Stimulated activated CD8-positive, alpha-beta memory T cell treated with anti-CD3 and anti-CD28 coated beads, Interleukin-12 subunit alpha, Interleukin-12 subunit beta, amount 100 ng/mL, for 24 hours (primary cell): Measurements from ENCODE around the gene DEFB113.
"Not testable (repeated sequence)": the region's sequence is repeated elsewhere in the genome, so short reads cannot be mapped to it uniquely, and the experiment has no call there.

Experiments used
- DNase-seq: peaks from one replicate; pipeline ENCODE4 v3.0.0-alpha.2; 2020; ENCODE audit errors: extremely low read depth

Gene DEFB113

DNA sequence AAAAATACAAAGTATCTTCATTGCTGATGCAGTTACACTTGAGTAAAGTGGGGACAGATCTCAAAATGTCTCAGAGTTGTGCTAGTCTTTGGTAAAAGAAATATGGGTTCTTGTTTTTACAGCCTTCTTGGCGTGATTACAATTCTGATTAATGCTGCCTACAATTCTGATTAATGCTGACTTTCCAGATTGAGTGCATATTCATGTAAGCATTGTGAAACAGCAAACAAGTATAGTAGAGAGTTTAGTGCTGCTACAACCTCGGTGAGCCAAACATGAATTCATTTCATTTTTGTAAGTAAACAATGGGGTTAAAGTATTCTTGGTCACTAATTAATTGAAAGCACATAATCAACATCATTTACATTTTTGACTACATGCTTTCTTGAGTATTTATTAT, at the start of gene DEFB113:
TSS of gene DEFB113 (minus strand) at position 21 of the 400 bp plus-strand sequence. CDS start at position 21, 0 bp downstream.
- DNase-seq: no peak

DNA sequence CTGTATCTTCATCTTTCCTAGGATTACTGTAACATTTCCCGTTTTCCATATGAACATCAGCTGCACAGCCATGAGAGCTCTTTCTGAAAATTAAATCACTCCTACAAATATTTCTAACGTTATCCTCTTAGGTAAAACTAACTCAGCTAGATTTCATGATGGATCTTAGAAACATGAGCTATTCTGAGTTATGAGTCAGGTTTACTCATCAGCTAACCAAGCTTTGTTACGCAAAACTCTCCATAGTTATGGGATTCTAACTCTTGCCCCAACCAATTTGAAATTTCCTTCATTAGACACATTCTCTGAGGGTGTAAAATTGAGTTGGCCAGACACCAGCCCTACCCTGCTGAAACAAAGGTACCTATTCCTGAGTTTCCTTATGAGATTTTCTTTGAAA, 38.4 kb upstream of the DEFB113 start:
- DNase-seq: no peak

GRCh38 chr6:50003139-50003538, 33.7 kb upstream of the DEFB113 start:
- DNase-seq: no peak

DNA sequence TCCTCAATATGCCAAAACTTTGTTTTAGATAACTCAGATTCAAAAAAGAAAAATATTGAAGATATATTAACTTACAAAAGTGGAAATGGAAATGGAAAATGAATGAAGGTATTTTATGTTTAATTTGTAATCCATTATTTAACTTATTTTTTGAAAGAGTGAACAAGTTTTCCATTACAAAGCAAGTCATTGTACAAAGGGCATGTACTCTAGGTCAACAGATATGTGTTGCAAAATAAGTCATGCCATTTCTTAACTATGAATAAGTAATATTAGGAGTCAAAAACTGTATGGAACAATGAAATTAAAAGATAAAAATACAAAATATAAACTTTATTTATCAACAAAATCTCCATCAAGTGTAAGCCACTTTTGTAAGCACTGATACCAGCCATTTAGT, 25.9 kb upstream of the DEFB113 start:
- DNase-seq: no peak

GRCh38 chr6:49988900-49989299, 19.5 kb upstream of the DEFB113 start:
- no peak for DNase-seq

DNA sequence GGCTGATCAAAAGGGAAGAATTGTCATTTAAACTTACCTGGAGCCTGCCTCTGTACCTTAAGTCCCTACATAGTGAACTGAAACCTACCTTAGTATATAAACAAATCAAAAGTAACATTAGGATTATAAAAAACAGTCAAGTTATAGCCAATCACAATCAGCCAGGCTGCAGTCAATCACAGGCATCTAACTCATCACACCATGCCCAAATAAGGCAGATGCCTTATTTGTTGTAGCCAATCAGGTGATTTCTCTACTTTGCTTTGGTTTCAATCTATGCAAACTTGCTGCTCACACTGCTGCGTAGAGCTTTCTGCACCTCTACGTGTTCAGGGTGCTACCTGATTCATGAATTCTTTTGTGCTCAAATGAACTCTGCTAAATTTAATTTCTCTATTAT, 18.3 kb upstream of the DEFB113 start:
- no peak for DNase-seq

DNA sequence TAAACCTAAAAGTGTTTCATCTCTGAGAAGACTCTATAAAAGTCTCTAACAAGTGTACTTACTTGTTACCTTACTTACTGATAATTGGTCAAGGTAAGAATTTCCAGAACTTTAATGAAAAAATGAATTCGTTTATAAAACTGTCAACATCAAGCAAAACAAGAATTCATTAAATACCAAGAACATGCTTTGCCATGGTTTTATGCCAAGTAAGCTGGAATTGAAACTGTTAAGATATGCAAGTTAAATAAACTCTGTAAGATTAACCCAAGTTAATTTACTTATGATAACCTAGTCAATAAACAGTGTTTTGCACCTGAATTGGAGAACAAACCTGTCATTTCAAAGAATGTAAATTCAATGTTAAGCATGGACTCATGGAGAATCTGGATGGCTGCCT, 17.1 kb upstream of the DEFB113 start:
- DNase-seq: no peak

GRCh38 chr6:49982046-49982445, 12.6 kb upstream of the DEFB113 start:
- no peak for DNase-seq

DNA sequence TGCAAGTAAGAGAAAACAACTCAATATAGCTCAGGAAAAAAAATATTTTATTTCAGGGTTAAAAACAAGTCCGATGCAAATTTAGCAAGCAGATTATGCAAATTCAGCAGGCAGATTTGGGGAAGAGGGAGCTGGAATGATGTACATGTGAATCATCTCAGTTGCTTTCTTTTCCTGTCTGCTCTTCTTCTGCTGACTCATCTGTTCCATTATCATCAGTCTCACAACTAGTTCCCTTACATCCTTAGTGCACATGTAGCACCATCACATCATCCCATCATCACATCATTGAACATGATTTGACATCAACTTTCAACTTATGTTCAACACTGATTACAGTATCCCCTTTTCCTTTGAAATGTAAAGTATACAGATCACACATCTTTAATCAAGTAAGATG, 11.5 kb upstream of the DEFB113 start:
- no peak for DNase-seq

GRCh38 chr6:49979584-49979983, 10.2 kb upstream of the DEFB113 start:
- DNase-seq: no peak

- DNase-seq: no peak
Observed at GRCh38 chr6:49978332-49979226, 9.2 kb upstream of the DEFB113 start.

- no peak for DNase-seq
Observed at GRCh38 chr6:49966823-49967222, 2.6 kb downstream of the DEFB113 start.

DNA sequence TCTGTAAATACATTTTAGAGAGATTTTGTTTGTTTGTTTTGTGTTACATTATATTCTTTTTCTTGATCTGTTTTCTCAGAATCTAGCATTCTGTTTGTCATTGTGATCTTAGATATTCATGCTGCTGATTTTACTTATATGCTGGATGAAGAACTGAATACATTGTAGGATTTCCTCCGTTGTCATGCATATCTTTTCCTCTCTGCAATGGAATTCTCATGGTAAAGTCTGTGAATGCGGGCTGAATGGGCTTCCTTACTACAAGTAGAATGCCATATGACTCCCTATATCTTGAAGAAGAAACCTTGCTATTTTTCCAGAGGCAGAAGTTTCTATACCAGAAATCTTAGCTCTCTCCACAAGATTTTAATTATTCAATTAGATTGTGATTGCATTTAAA, 3.1 kb downstream of the DEFB113 start:
- no peak for DNase-seq

- no peak for DNase-seq
Observed at GRCh38 chr6:49964064-49964463, 5.4 kb downstream of the DEFB113 start, which contains the start of gene DEFB114. TSS of gene DEFB114 (minus strand) at chr6:49964164. CDS start at chr6:49964105, 59 bp downstream.

DNA sequence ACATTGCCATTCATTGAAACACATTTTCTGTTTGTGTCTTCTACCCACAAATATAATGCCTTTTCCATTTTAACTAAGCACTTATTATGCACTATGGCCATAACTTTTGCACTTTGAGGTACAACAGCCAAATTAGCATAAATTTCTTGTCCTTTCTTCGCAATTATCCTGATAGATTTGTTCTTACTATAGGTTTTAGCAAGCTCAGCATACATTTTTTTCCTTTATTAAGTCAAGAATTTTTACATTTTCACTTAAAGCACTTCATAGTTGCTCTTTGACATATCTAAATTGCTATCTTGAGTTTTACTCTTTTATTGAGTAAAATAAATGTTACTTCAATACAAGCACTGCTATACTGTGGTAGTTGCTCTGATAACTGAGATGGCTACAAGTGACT, 11.2 kb downstream of the DEFB113 start:
- DNase-seq: no peak

DNA sequence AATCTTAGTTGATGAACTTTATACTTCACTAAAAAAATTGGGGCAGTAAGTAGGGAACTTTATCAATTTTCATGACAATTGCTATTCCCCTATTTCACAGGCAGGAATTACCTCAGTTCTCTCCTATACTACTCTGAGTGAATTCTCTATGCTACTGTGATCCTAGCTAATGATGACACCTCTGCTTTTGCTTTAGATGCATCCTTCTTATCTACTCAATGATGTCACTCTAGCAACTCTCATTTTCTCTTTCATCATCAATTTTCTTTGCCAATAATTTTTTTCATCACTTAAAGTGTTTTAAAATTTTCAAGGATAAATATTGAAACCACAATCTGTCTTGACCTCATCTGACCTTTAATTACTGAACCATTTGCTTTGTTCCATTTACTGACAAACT, 13.6 kb downstream of the DEFB113 start:
- DNase-seq: no peak

DNA sequence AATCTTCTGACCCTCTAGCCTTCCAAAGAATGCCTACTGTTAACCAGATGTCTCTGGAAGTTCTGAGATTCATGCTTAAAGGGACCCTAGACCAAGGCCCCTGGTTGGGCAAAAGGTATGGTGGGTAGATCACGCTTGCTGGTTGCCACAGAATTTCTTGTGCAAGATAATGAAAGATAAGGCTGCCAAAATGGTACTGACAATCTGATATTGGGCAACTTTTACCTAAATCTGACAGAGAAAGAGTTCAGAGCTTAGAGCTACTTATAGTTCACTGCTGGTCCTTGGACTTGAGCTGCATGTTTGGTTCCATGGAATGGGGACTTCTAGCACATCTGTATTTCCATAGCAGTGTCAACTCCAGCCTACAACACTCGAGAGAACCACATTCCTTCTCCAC, 17.5 kb downstream of the DEFB113 start:
- no peak for DNase-seq

DNA sequence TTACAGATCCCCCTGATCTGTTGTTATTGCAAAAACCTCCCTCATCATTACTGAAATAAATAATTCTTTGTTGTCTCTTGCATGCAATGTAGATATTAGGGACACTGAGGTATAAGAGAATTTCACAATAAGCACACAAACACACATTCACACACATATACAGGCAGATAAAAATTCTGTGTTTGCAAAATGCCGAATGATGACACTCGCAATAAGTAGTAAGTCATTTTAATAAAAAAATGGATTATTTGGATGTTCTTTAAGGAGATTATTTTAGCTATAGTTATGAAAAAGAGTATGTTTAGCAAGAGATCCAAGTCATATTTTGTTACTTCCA, 19.0 kb downstream of the DEFB113 start:
- DNase-seq: no peak

DNA sequence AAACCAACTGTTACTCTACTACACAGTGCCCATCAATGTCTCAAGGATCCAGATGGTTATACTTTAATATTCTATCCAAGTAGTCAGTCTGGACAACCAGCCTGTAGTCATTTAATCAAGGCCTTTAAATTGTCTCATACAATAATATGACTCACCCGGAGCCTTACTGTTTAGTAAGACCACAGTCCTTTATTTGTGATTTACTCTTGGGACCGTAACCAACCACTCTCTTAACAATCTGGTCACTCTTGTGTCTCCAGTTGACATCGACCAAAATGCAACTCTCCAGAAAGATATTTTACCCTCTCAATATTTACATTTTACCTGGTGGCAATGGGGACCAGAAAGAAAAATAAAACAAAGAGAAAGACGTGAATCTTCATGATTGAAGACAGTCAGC, 20.4 kb downstream of the DEFB113 start:
- DNase-seq: no peak

GRCh38 chr6:49946835-49947234, 22.6 kb downstream of the DEFB113 start:
- DNase-seq: no peak

- not testable (repeated sequence) for DNase-seq
Observed at GRCh38 chr6:49944068-49944467, 25.4 kb downstream of the DEFB113 start.

DNA sequence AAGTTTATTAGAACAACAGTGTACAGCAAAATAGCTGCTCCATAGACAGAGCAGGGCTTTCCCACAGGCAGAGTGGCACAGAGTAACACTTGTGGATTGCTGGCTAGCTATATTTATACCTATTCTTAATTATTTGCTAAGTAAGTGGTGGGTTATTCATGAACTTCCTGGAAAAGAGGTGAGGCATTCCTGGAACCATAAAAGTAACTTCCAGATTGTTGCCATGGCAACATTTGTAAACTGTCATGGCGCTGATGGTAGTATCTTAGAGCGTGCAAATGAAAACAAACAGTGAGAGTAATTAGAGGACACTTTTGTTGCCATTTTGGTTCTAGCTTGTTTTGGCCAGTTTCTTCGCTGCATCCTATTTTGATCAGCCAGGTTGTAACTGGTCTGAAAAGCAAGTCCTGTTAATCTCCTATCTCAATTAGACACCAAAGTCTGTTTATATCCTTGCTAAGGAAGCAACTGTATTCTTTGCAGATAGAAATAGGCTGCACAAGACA, 29.4 kb downstream of the DEFB113 start:
- DNase-seq: no peak

GRCh38 chr6:49937811-49938210, 31.6 kb downstream of the DEFB113 start:
- DNase-seq: no peak

DNA sequence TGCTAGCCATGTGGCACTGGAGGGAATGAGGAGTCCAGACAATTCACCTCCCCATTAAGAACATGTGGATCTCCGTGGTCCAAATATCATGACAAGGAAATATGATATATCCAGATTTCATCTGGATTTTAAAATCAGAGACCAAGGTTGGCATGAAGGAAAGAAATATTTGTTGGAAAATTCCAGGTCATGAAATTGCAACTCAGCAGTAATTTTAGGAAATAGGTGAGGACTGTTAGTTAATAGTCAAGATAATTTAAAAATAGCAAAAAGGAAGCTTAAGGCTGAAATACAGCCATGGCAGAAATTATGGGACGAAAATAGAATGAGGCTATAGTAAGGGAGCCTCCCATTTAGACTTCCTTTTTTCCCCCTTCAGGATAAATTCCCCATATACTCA, 32.4 kb downstream of the DEFB113 start:
- no peak for DNase-seq
